K562 (cell line): ENCODE measurements around the gene SNPH. TPM values are rescaled to one million over a fixed set of nuclear protein-coding genes. Genes with fewer than 3 reads are reported as not detected.

Experiments used
- ATAC-seq: fragments of 200-7000 bp; cut with Tn5 transposase; 3 replicates; pipeline ENCODE4 v1.9.1; 2020; ENCODE audit warnings: moderate library complexity
- BruUV-seq: library from RNA; stranded (reverse); fragments of 400-500 nt; replicated peaks from 2 replicates; lab custom pipeline; 2021; lab: Mats Ljungman, UMichigan
- CTCF ChIA-PET: fragments of 300-600 bp; formaldehyde crosslinking; extraction: SDS; loops from one replicate; lab custom pipeline; 2021; ENCODE audit warnings: low intra/inter-chr PET ratio; lab: Yijun Ruan, JAX
- POLR2A ChIA-PET: fragments of 300-600, 350-650 bp; sonication (Branson Sonifier 250); formaldehyde crosslinking; extraction: SDS; loops from one replicate; lab custom pipeline; 2021; ENCODE audit warnings: antibody characterized with exemption, inconsistent platforms; lab: Yijun Ruan, JAX
- DNase-seq, 4 experiments: peaks; one replicate each; pipeline versions ENCODE4 v3.0.0 to v3.0.0-alpha.2; 2011 to 2018; ENCODE audit warnings: low spot score in 3 of 4, mixed read lengths in 3 of 4; ENCODE audit errors: extremely low read depth in 1 of 4
- FAIRE-seq: peaks from 2 replicates; lab custom pipeline; 2011; peaks lifted over from hg19 to GRCh38; lab: Jason Lieb, UNC
- H2AFZ ChIP-seq: 2 replicates; pipeline ENCODE4 v1.6.0; 2011; ENCODE audit warnings: low read depth, low read length, control low read depth, inconsistent platforms
- H3K27ac ChIP-seq: fragments of 200-600 bp; 3 replicates; pipeline ENCODE4 v1.8.0; 2011; ENCODE audit warnings: low read depth, mild to moderate bottlenecking, control low read depth, inconsistent platforms, low read length, moderate library complexity, mixed read lengths; ENCODE audit errors: extremely low read depth
- H3K27me3 ChIP-seq, 2 experiments: fragments of 300-600 bp in 1 of 2; 2 replicates in 1 of 2; 3 replicates in 1 of 2; pipeline versions ENCODE4 v1.6.0 to v1.8.0; 2011; ENCODE audit warnings: inconsistent platforms in 2 of 2, low read length in 2 of 2, mild to moderate bottlenecking in 1 of 2, mixed read lengths in 1 of 2, moderate library complexity in 1 of 2; ENCODE audit not compliant: control insufficient read depth in 2 of 2, insufficient read depth in 2 of 2
- H3K36me3 ChIP-seq: fragments of 300-600 bp; 3 replicates; pipeline ENCODE4 v1.8.0; 2011; ENCODE audit warnings: mild to moderate bottlenecking, low read length, inconsistent platforms; ENCODE audit not compliant: control insufficient read depth, insufficient read depth
- H3K4me1 ChIP-seq, 2 experiments: fragments of 200-600 bp in 1 of 2; replicated peaks in 1 of 2; 2 replicates in 1 of 2; 3 replicates in 1 of 2; pipeline versions ENCODE4 v1.5.1 to v1.8.0; 2011; ENCODE audit warnings: inconsistent platforms in 2 of 2, low read length in 2 of 2, mild to moderate bottlenecking in 1 of 2, mixed read lengths in 1 of 2, moderate library complexity in 1 of 2; ENCODE audit not compliant: control insufficient read depth in 2 of 2, insufficient read depth in 2 of 2
- H3K4me2 ChIP-seq: 2 replicates; pipeline ENCODE4 v1.6.1; 2011; ENCODE audit warnings: low read length, control low read depth, inconsistent platforms, mixed read lengths; ENCODE audit not compliant: insufficient read depth
- H3K4me3 ChIP-seq: fragments of 200-600 bp; sonication (generic), shearing (Covaris generic); 2 replicates; pipeline ENCODE4 v1.5.1; 2016; ENCODE audit warnings: control low read depth, inconsistent platforms
- H3K79me2 ChIP-seq: fragments of 200-600 bp; 3 replicates; pipeline ENCODE4 v1.8.0; 2011; ENCODE audit warnings: low read length, inconsistent platforms; ENCODE audit not compliant: control insufficient read depth, insufficient read depth
- H3K9ac ChIP-seq, 2 experiments: 2 replicates each; pipeline versions ENCODE4 v1.6.0 to v1.6.1; 2011; ENCODE audit warnings: low read depth in 2 of 2, low read length in 2 of 2, control low read depth in 1 of 2, inconsistent platforms in 1 of 2, mild to moderate bottlenecking in 1 of 2, mixed read lengths in 1 of 2; ENCODE audit not compliant: insufficient read depth in 1 of 2
- H3K9me1 ChIP-seq: one replicate; pipeline ENCODE4 v1.6.0; 2011; ENCODE audit warnings: inconsistent platforms, mild to moderate bottlenecking, low read length, moderate library complexity; ENCODE audit not compliant: control insufficient read depth, insufficient read depth
- H3K9me3 ChIP-seq: replicated peaks from 2 replicates; pipeline ENCODE4 v1.5.1; 2011; ENCODE audit warnings: low read depth, low read length, inconsistent platforms; ENCODE audit not compliant: control insufficient read depth, insufficient read depth
- H4K20me1 ChIP-seq: replicated peaks from 2 replicates; pipeline ENCODE4 v1.6.1; 2011; ENCODE audit warnings: low read length, inconsistent platforms, mixed read lengths; ENCODE audit not compliant: control insufficient read depth, insufficient read depth
- CREM ChIP-seq: IDR thresholded peaks from 2 replicates; pipeline ENCODE4 v1.6.1; 2014; ENCODE audit warnings: antibody characterized with exemption, low read depth
- HMGN3 ChIP-seq: IDR thresholded peaks from 2 replicates; pipeline ENCODE4 v1.6.1; 2011; ENCODE audit warnings: borderline replicate concordance, low read depth, mild to moderate bottlenecking, mixed read lengths, low read length; ENCODE audit not compliant: insufficient read length; ENCODE audit errors: extremely low read depth
- POLR2AphosphoS5 ChIP-seq: IDR thresholded peaks from 2 replicates; pipeline ENCODE4 v1.6.1; 2011; ENCODE audit warnings: mild to moderate bottlenecking, low read depth, low read length, moderate library complexity; ENCODE audit not compliant: control insufficient read depth, insufficient read depth
- SOX6 ChIP-seq: fragments of 450-650 bp; IDR thresholded peaks from 2 replicates; pipeline ENCODE4 v1.6.1; 2014; ENCODE audit warnings: mild to moderate bottlenecking
- SRSF1 ChIP-seq: fragments of 200-400 bp; formaldehyde crosslinking; IDR thresholded peaks from 2 replicates; pipeline ENCODE4 v1.6.1; 2017; ENCODE audit warnings: mild to moderate bottlenecking, low read depth, low read length, moderate library complexity
- SRSF3 ChIP-seq: fragments of 200-400 bp; formaldehyde crosslinking; IDR thresholded peaks from 2 replicates; pipeline ENCODE4 v1.6.1; 2016; ENCODE audit warnings: mild to moderate bottlenecking, low read length, moderate library complexity; ENCODE audit not compliant: insufficient read depth
- STAT5A ChIP-seq: IDR thresholded peaks from 2 replicates; pipeline ENCODE4 v1.6.1; 2012; ENCODE audit warnings: low read length, inconsistent platforms, borderline replicate concordance
- TAF7 ChIP-seq: fragments of 450-650 bp; IDR thresholded peaks from 2 replicates; pipeline ENCODE4 v1.6.1; 2016; ENCODE audit warnings: missing genetic modification characterization, missing compliant biosample characterization
- ZBTB8A ChIP-seq: fragments of 450-650 bp; IDR thresholded peaks from 2 replicates; pipeline ENCODE4 v1.6.1; 2018; ENCODE audit warnings: mild to moderate bottlenecking, moderate library complexity; ENCODE audit not compliant: partially characterized antibody
- ZNF408 ChIP-seq: fragments of 250-450 bp; sonication (Bioruptor Pico); IDR thresholded peaks from 2 replicates; pipeline ENCODE4 v1.4.0; 2020; ENCODE audit warnings: low read depth, mild to moderate bottlenecking, moderate library complexity
- WGBS: fragments of 100-300 bp; shearing (Covaris generic); methylation state at CpG from one replicate; pipeline ENCODE4 v1.1.6; 2016; ENCODE audit warnings: low coverage, mixed read lengths; ENCODE audit not compliant: insufficient coverage; ENCODE audit errors: missing lambda C conversion rate; 5-methylcytosine and 5-hydroxymethylcytosine counted together
- in situ Hi-C: fragments of 300-500 bp; cut with MboI; formaldehyde crosslinking; loops from 4 replicates; pipeline ENCODE4 v1.15.0; 2018; ENCODE audit warnings: inconsistent platforms, mixed read lengths
- intact Hi-C: fragments of 100-400 bp; cut with micrococcal nuclease; formaldehyde crosslinking; loops from 2 replicates; pipeline ENCODE4 v1.14.2; 2022
- polyA plus RNA-seq, 8 experiments: library from polyadenylated mRNA; depleted of rRNA in 4 of 8; stranded (reverse) in 5 of 8; unstranded in 3 of 8; fragments of >200 nt; fragmentation: Nextera tagmentation in 2 of 8; fragmentation: Illumina TruSeq in 1 of 8; extraction: Ambion mirVana in 2 of 8; extraction: Trizol in 1 of 8; gene quantifications; 2 replicates each; pipeline versions ENCODE4 v1.2.1 to v1.2.3, GENCODE V29; 2011 to 2014; ENCODE audit warnings: inconsistent platforms in 1 of 8, missing spikeins in 1 of 8
- total RNA-seq, 7 experiments: library from RNA; depleted of rRNA in 6 of 7; stranded (reverse); fragments of >200 nt in 6 of 7; fragmentation: Illumina TruSeq in 2 of 7; extraction: Trizol in 2 of 7; gene quantifications; 2 replicates each; pipeline versions ENCODE4 v1.2.1 to v1.2.3, GENCODE V29; 2011 to 2021; ENCODE audit warnings: low replicate concordance in 1 of 7
- TF ChIP-seq, protein P1 (sequence below): sonication (generic); formaldehyde crosslinking; IDR thresholded peaks from 2 replicates; pipeline ENCODE4 v1.8.1; 2022; ENCODE audit warnings: missing genetic modification reagents

The SNPH gene
- total and polyA plus RNA-seq, 9 of the 15 experiments (the other 6 are each of a cell fraction or from before 2014, with no cell fraction given), result 0.03 to 4.2 (median 1.4) TPM

DNA sequence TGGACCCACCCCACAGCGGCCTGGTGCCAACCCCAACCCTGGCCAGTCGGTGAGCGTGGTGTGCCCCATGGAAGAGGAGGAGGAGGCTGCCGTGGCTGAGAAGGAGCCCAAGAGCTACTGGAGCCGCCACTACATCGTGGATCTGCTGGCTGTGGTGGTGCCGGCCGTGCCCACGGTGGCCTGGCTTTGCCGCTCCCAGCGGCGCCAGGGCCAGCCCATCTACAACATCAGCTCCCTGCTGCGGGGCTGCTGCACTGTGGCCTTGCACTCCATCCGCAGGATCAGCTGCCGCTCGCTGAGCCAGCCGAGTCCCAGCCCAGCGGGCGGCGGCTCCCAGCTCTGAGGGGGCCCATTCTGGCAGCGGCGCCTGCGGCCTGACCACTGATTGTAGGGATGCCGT, 39.6 kb downstream of the SNPH start:
- Histone ChIP-seq H3K4me3 (no peak overlapping the region), H3K27me3 (no peaks in the 10 kb centered on the region), H2AFZ (no peak overlapping the region), H3K9me1 (no peaks in the 10 kb centered on the region), H3K9ac (no peak overlapping the region), H3K4me1 (peaks cover 3 to 26% of the 10 kb centered on the region in 2 experiments; a peak in 4 of 5 replicates), H4K20me1 (no peaks in the 10 kb centered on the region), H3K4me2 (no peak overlapping the region), H3K79me2 (no peaks in the 10 kb centered on the region), H3K9me3 (no peaks in the 10 kb centered on the region), H3K36me3 (no peaks in the 10 kb centered on the region), H3K27ac (no peak overlapping the region)
- ChIA-PET POLR2A (interaction anchor here (0.7 to 1.2 kb wide), 2 partner anchors 15 to 162 kb away, joined by 3 read pairs; no protein-coding TSS in a partner anchor), CTCF (no interaction called here)
- no TSS peak for BruUV-seq
- TF ChIP-seq STAT5A (no peak), ZBTB8A (no peak), TAF7 (no peak), SOX6 (no peak), ZNF408 (CRISPR knock-in tag) (no peak), POLR2AphosphoS5 (no peak), HMGN3 (no peak), SRSF1 (no peak), CREM (no peak), SRSF3 (no peak)
- TF ChIP-seq, protein P1, sequence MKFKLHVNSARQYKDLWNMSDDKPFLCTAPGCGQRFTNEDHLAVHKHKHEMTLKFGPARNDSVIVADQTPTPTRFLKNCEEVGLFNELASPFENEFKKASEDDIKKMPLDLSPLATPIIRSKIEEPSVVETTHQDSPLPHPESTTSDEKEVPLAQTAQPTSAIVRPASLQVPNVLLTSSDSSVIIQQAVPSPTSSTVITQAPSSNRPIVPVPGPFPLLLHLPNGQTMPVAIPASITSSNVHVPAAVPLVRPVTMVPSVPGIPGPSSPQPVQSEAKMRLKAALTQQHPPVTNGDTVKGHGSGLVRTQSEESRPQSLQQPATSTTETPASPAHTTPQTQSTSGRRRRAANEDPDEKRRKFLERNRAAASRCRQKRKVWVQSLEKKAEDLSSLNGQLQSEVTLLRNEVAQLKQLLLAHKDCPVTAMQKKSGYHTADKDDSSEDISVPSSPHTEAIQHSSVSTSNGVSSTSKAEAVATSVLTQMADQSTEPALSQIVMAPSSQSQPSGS, result no peak
- DNase-seq (no peak), ATAC-seq (no peak), FAIRE-seq (no peak)
- in situ Hi-C loops, result no loop called here
- WGBS, result no CpG with 5 or more reads among the region's 24 CpGs
- intact Hi-C loops, result loop anchor here (10.0 kb wide), 1 partner anchor 91 kb away; no protein-coding TSS in a partner anchor
